A549 (cell line): ENCODE measurements around the gene CREBZF. TPM values are rescaled to one million over a fixed set of nuclear protein-coding genes. Genes with fewer than 3 reads are reported as not detected.

Experiments
- ATAC-seq, 2 experiments: fragments of 200-7000 bp in 1 of 2; fragments of >200 bp in 1 of 2; cut with Nextera tagmentation in 1 of 2; cut with Tn5 transposase in 1 of 2; 3 replicates each; pipeline versions ENCODE4 v1.8.0 to v1.9.1; 2018 to 2020; ENCODE audit warnings: mild to moderate bottlenecking in 1 of 2, moderate library complexity in 1 of 2
- CTCF ChIA-PET: fragments of 300-600 bp; sonication (Branson Sonifier 250); formaldehyde crosslinking; extraction: SDS; loops from one replicate; lab custom pipeline; 2021; ENCODE audit warnings: antibody characterized with exemption, inconsistent platforms; lab: Yijun Ruan, JAX
- POLR2A ChIA-PET: fragments of 350-600 bp; formaldehyde crosslinking; extraction: SDS; loops from one replicate; lab custom pipeline; 2021; ENCODE audit warnings: antibody characterized with exemption, inconsistent platforms; lab: Yijun Ruan, JAX
- DNase-seq, 2 experiments: peaks; one replicate each; pipeline versions ENCODE4 v3.0.0 to v3.0.0-alpha.2; 2011 to 2016; ENCODE audit warnings: low read depth in 1 of 2, low spot score in 1 of 2
- FAIRE-seq: peaks from 2 replicates; lab custom pipeline; 2011; peaks lifted over from hg19 to GRCh38; lab: Jason Lieb, UNC
- H3K27ac ChIP-seq, 2 experiments: fragments of >200 bp; sonication (Bioruptor Twin); formaldehyde crosslinking; 3 replicates each; pipeline ENCODE4 v1.5.1; 2016 to 2017
- H3K4me1 ChIP-seq: fragments of >200 bp; sonication (Bioruptor Twin); formaldehyde crosslinking; 3 replicates; pipeline ENCODE4 v1.6.1; 2016
- H3K4me2 ChIP-seq: fragments of >200 bp; sonication (Bioruptor Twin); formaldehyde crosslinking; 3 replicates; pipeline ENCODE4 v1.6.1; 2016
- H3K4me3 ChIP-seq: fragments of >200 bp; sonication (Bioruptor Twin); formaldehyde crosslinking; 3 replicates; pipeline ENCODE4 v1.5.1; 2016
- H3K9me3 ChIP-seq: fragments of >200 bp; sonication (Bioruptor Twin); formaldehyde crosslinking; 3 replicates; pipeline ENCODE4 v1.6.1; 2016
- ATOH8 ChIP-seq: fragments of 250-450 bp; sonication (Bioruptor Pico); IDR thresholded peaks from 2 replicates; pipeline ENCODE4 v1.5.0; 2020; ENCODE audit warnings: low read depth, mild to moderate bottlenecking, moderate library complexity
- BCL3 ChIP-seq: fragments of >200 bp; sonication (Bioruptor Twin); formaldehyde crosslinking; IDR thresholded peaks from 3 replicates; pipeline ENCODE4 v1.6.1; 2016
- CEBPB ChIP-seq, 2 experiments: fragments of >200 bp in 1 of 2; sonication (Bioruptor Twin) in 1 of 2; formaldehyde crosslinking in 1 of 2; IDR thresholded peaks; 2 replicates each; pipeline ENCODE4 v1.6.1; 2012 to 2016
- CHD4 ChIP-seq: fragments of 200-600 bp; sonication (generic); IDR thresholded peaks from 2 replicates; pipeline ENCODE4 v1.6.1; 2016; ENCODE audit warnings: antibody characterized with exemption, mild to moderate bottlenecking, borderline replicate concordance
- ELK1 ChIP-seq: fragments of 150-350 bp; IDR thresholded peaks from 2 replicates; pipeline ENCODE4 v1.6.1; 2014; ENCODE audit warnings: low read depth, mild to moderate bottlenecking, low read length
- EP300 ChIP-seq, 2 experiments: fragments of >200 bp; sonication (Bioruptor Twin); formaldehyde crosslinking; IDR thresholded peaks; 2 replicates in 1 of 2; 3 replicates in 1 of 2; pipeline ENCODE4 v1.6.1; 2016 to 2017
- FOSB ChIP-seq: fragments of 250-450 bp; sonication (Bioruptor Pico); IDR thresholded peaks from 2 replicates; pipeline ENCODE4 v1.5.0; 2020; ENCODE audit warnings: mild to moderate bottlenecking, moderate library complexity
- FOSL2 ChIP-seq, 2 experiments: fragments of 450-650 bp in 1 of 2; fragments of >200 bp in 1 of 2; sonication (Bioruptor Twin) in 1 of 2; formaldehyde crosslinking; IDR thresholded peaks; 2 replicates each; pipeline versions ENCODE4 v1.5.0 to v1.6.1; 2016 to 2020; ENCODE audit warnings: mild to moderate bottlenecking in 1 of 2, moderate library complexity in 1 of 2
- GATA3 ChIP-seq: IDR thresholded peaks from 2 replicates; pipeline ENCODE4 v1.6.1; 2012; ENCODE audit warnings: borderline replicate concordance
- HEYL ChIP-seq: fragments of 250-450 bp; sonication (Bioruptor Pico); IDR thresholded peaks from 2 replicates; pipeline ENCODE4 v1.8.0; 2021; ENCODE audit warnings: mild to moderate bottlenecking, moderate library complexity
- HOXA7 ChIP-seq: fragments of 250-450 bp; sonication (Bioruptor Pico); IDR thresholded peaks from 2 replicates; pipeline ENCODE4 v1.5.0; 2020; ENCODE audit warnings: mild to moderate bottlenecking, moderate library complexity
- JUN ChIP-seq, 2 experiments: fragments of >200 bp; sonication (Bioruptor Twin); formaldehyde crosslinking; IDR thresholded peaks; 2 replicates in 1 of 2; 3 replicates in 1 of 2; pipeline ENCODE4 v1.6.1; 2016 to 2017
- JUNB ChIP-seq: fragments of >200 bp; sonication (Bioruptor Twin); formaldehyde crosslinking; IDR thresholded peaks from 2 replicates; pipeline ENCODE4 v1.6.1; 2016
- KDM5A ChIP-seq: fragments of 200-600 bp; sonication (generic); IDR thresholded peaks from 2 replicates; pipeline ENCODE4 v1.6.1; 2016; ENCODE audit warnings: antibody characterized with exemption, mild to moderate bottlenecking
- NFE2L2 ChIP-seq: fragments of 150-350 bp; conservative IDR thresholded peaks from 2 replicates; pipeline ENCODE4 v1.6.1; 2014; ENCODE audit warnings: low read length
- NPAS2 ChIP-seq: fragments of 250-450 bp; sonication (Bioruptor Pico); IDR thresholded peaks from 2 replicates; pipeline ENCODE4 v1.8.0; 2022; ENCODE audit warnings: mild to moderate bottlenecking, moderate library complexity, borderline replicate concordance
- PHF8 ChIP-seq: fragments of 200-600 bp; sonication (generic); IDR thresholded peaks from 2 replicates; pipeline ENCODE4 v1.6.1; 2016; ENCODE audit warnings: low read depth, mild to moderate bottlenecking, antibody characterized with exemption, moderate library complexity, borderline replicate concordance
- POLR2A ChIP-seq: IDR thresholded peaks from 2 replicates; pipeline ENCODE4 v1.6.1; 2012; ENCODE audit warnings: mild to moderate bottlenecking, low read length
- RARB ChIP-seq: fragments of 250-450 bp; sonication (Bioruptor Pico); IDR thresholded peaks from 2 replicates; pipeline ENCODE4 v1.8.0; 2021; ENCODE audit warnings: mild to moderate bottlenecking, moderate library complexity
- REST ChIP-seq: fragments of 200-600 bp; sonication (generic); IDR thresholded peaks from 2 replicates; pipeline ENCODE4 v1.6.1; 2016; ENCODE audit warnings: antibody characterized with exemption, mild to moderate bottlenecking, moderate library complexity
- SMC3 ChIP-seq: fragments of >200 bp; sonication (Bioruptor Twin); formaldehyde crosslinking; IDR thresholded peaks from 3 replicates; pipeline ENCODE4 v1.6.1; 2018; ENCODE audit warnings: inconsistent platforms
- TFCP2L1 ChIP-seq: fragments of 250-450 bp; sonication (Bioruptor Pico); IDR thresholded peaks from 2 replicates; pipeline ENCODE4 v1.5.0; 2021; ENCODE audit warnings: mild to moderate bottlenecking
- ZNF302 ChIP-seq: fragments of 250-450 bp; sonication (Bioruptor Pico); IDR thresholded peaks from 2 replicates; pipeline ENCODE4 v1.9.0; 2021; ENCODE audit warnings: inconsistent platforms, mild to moderate bottlenecking, moderate library complexity
- ZSCAN20 ChIP-seq: fragments of 250-450 bp; sonication (Bioruptor Pico); IDR thresholded peaks from 2 replicates; pipeline ENCODE4 v1.8.0; 2022; ENCODE audit warnings: mild to moderate bottlenecking, moderate library complexity
- WGBS: methylation state at CpG from one replicate; pipeline ENCODE4 v1.1.6; 2017; ENCODE audit errors: missing lambda C conversion rate; 5-methylcytosine and 5-hydroxymethylcytosine counted together
- polyA minus RNA-seq: library from RNA; depleted of rRNA, polyadenylated mRNA; stranded (reverse); fragments of >200 nt; gene quantifications from 2 replicates; pipeline ENCODE4 v1.2.3, GENCODE V29; 2011; rRNA and poly(A)+ RNA removed
- polyA plus RNA-seq, 4 experiments: library from polyadenylated mRNA; depleted of rRNA in 3 of 4; stranded (reverse); fragments of >200 nt; fragmentation: RNase III in 1 of 4; extraction: RNeasy Plus Mini Kit Qiagen cat#74134 plus additional on column Dnase treatment in 1 of 4; gene quantifications; 2 replicates in 3 of 4; 3 replicates in 1 of 4; pipeline ENCODE4 v1.2.3, GENCODE V29; 2011 to 2017
- TF ChIP-seq, protein P1 (sequence below): IDR thresholded peaks from 2 replicates; pipeline ENCODE4 v1.6.1; 2012; ENCODE audit warnings: low read depth, borderline replicate concordance
- TF ChIP-seq, protein P2 (sequence below): IDR thresholded peaks from 2 replicates; pipeline ENCODE4 v1.6.1; 2012

Gene CREBZF, protein sequence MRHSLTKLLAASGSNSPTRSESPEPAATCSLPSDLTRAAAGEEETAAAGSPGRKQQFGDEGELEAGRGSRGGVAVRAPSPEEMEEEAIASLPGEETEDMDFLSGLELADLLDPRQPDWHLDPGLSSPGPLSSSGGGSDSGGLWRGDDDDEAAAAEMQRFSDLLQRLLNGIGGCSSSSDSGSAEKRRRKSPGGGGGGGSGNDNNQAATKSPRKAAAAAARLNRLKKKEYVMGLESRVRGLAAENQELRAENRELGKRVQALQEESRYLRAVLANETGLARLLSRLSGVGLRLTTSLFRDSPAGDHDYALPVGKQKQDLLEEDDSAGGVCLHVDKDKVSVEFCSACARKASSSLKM
- polyA plus RNA-seq (2011; rRNA removed) (58.5 and 61.8 TPM in 2 replicates), polyA plus RNA-seq (2017; fragmentation: RNase III; extraction: RNeasy Plus Mini Kit Qiagen cat#74134 plus additional on column Dnase treatment) (48.2 to 58.6 TPM (median 57.8 TPM) in 3 replicates), polyA minus RNA-seq (29.4 and 31.3 TPM in 2 replicates)
- polyA plus RNA-seq (2012; cell fraction: cytosol; rRNA removed), result 30.7 and 32.7 TPM in 2 replicates
- polyA plus RNA-seq (2012; cell fraction: nucleus; rRNA removed), result 99.6 and 113 TPM in 2 replicates

DNA sequence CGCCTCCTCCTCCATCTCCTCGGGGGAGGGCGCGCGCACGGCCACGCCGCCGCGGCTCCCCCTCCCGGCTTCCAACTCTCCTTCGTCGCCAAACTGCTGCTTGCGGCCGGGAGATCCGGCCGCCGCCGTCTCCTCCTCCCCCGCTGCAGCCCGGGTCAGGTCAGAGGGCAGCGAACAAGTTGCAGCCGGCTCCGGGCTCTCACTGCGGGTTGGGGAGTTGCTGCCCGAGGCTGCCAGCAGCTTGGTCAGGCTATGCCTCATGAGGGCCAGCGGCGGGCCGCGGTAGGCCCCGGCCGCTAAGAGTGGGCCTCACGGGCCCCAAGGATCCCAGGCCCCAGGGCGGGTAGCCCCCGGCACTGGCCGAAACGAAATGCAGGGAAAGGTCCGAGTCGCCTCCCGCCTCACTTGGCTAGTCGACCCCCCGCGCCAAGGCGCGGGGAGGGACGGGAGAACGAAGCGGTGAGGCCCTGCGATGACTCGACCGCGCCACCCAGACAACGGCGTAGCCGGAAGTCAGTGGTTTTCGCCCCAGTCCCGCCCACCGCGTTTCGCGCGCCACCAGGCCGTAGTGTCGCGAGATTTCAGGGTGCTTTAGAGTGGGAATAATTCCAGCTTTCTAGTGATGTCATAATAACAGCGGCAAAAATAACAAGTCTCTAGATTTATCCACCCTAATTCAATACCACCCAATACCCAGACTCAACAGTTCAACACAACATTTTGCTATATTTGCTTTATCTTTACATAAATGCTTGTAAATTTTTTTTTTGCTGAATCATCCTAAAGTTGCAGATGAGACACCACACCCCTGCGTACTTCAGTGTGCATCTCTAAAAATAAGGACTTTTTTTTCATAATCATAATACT, at the start of gene CREBZF:
Gene CREBZF (minus strand): TSS at position 515 of the 867 bp plus-strand sequence. CDS start 254 bp downstream, at position 261.
- CTCF ChIA-PET, result interaction anchor here (0.7 to 2.8 kb wide), 9 partner anchors 13 to 179 kb away, joined by 3 to 11 read pairs (median 4); partner anchors contain the start of gene TMEM126A
- POLR2A ChIA-PET, result interaction anchor here (0.6 to 3.7 kb wide), 12 partner anchors 9 to 847 kb away, joined by 3 to 37 read pairs (median 4); partner anchors contain the start of genes DLG2, TMEM126A and TMEM126B
- peaks cover 27% of the 10 kb centered on the region for H3K4me1 ChIP-seq
- H3K4me3 ChIP-seq, result peak within 1 kb of the TSS; percentile 87
- H3K9me3 ChIP-seq, result no peaks in the 10 kb centered on the region
- peak within 1 kb of the TSS; percentile 95 to 96 for H3K27ac ChIP-seq
- no peak for FAIRE-seq
- 3% methylated on average over 53 of the region's 67 CpGs for WGBS
- peak within 1 kb of the TSS; percentile 94 for H3K4me2 ChIP-seq
- DNase-seq, result peak; percentile 90 to 97
- ATAC-seq, result peak; percentile 87 to 96
- TF ChIP-seq CEBPB (IDR thresholded peaks at IDR 0.05), result 0 out of 4 replicates have a peak, but pooled peaks of 1 of the 2 experiments have one; percentile 39
- TF ChIP-seq ELK1, result no peak
- TF ChIP-seq TFCP2L1, result peak; percentile 65; the same call in 1 of the 2 replicates
- TF ChIP-seq PHF8, result peak; percentile 99
- TF ChIP-seq, protein P1, sequence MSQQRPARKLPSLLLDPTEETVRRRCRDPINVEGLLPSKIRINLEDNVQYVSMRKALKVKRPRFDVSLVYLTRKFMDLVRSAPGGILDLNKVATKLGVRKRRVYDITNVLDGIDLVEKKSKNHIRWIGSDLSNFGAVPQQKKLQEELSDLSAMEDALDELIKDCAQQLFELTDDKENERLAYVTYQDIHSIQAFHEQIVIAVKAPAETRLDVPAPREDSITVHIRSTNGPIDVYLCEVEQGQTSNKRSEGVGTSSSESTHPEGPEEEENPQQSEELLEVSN, result no peak; the same call in 1 of the 2 replicates
- no peak for TF ChIP-seq CHD4
- TF ChIP-seq, protein P2, sequence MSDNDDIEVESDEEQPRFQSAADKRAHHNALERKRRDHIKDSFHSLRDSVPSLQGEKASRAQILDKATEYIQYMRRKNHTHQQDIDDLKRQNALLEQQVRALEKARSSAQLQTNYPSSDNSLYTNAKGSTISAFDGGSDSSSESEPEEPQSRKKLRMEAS, result peak; percentile 67
- no peak for TF ChIP-seq EP300 (IDR thresholded peaks at IDR 0.05)
- no peak for TF ChIP-seq FOSL2 (IDR thresholded peaks at IDR 0.05)
- peak; percentile 72 for TF ChIP-seq FOSL2 (CRISPR knock-in tag; IDR thresholded peaks at IDR 0.05)
- 0 out of 2 replicates have a peak, but pooled peaks have one; percentile 47 for TF ChIP-seq HOXA7 (CRISPR knock-in tag)
- TF ChIP-seq JUN (IDR thresholded peaks at IDR 0.05), result peak; percentile 93 to 97
- no peak for TF ChIP-seq HEYL (CRISPR knock-in tag)
- no peak for TF ChIP-seq JUNB
- TF ChIP-seq ZNF302 (CRISPR knock-in tag), result no peak; the same call in 1 of the 2 replicates
- peak; percentile 10; the same call in 1 of the 3 replicates for TF ChIP-seq SMC3
- peak; percentile 84 for TF ChIP-seq POLR2A
- TF ChIP-seq REST, result peak; percentile 75
- TF ChIP-seq KDM5A, result no peak
- TF ChIP-seq NFE2L2, result peak; percentile 97
- TF ChIP-seq RARB (CRISPR knock-in tag), result peak; percentile 49; the same call in 1 of the 2 replicates
- TF ChIP-seq BCL3, result peak; percentile 92
- peak; percentile 48; the same call in 1 of the 2 replicates for TF ChIP-seq ZSCAN20 (CRISPR knock-in tag)
- 0 out of 2 replicates have a peak, but pooled peaks have one; percentile 17 for TF ChIP-seq FOSB
- no peak for TF ChIP-seq NPAS2 (CRISPR knock-in tag)
- peak; percentile 47; the same call in 1 of the 2 replicates for TF ChIP-seq GATA3
- TF ChIP-seq ATOH8, result no peak
